ENCODE results near the gene CCDC102A.

- TF ChIP-seq CTCF (CRISPR knock-in tag; IDR thresholded peaks at IDR 0.05) (no peak), GZF1 (CRISPR knock-in tag; IDR thresholded peaks at IDR 0.05) (no peak), SMARCC2 (IDR thresholded peaks at IDR 0.05) (no peak), ZFP1 (CRISPR knock-in tag; IDR thresholded peaks at IDR 0.05) (no peak), ZFP36L2 (CRISPR knock-in tag; IDR thresholded peaks at IDR 0.05) (no peak), TFAP4 (IDR thresholded peaks at IDR 0.05; ENCODE audit: borderline replicate concordance, low read depth) (no peak), ARHGAP35 (CRISPR knock-in tag; IDR thresholded peaks at IDR 0.05; ENCODE audit: borderline replicate concordance) (no peak), ZNF275 (CRISPR knock-in tag; IDR thresholded peaks at IDR 0.05; ENCODE audit: borderline replicate concordance) (no peak), ZBTB43 (CRISPR knock-in tag; conservative IDR thresholded peaks at IDR 0.05) (no peak)
These were observed 33.1 kb upstream of the CCDC102A start for GRCh38 chr16:57569306-57569946.

All from HepG2 (cell line).